Measurements from ENCODE around the gene SIX1. TPM values are rescaled to one million over a fixed set of nuclear protein-coding genes. Genes with fewer than 3 reads are reported as not detected.

Gene SIX1
- total RNA-seq, 2 experiments from 2014 or later: not detected

Other genes with a start within 250 kb of the SIX1 start
- gene C14orf39, start 163.4 kb downstream of the SIX1 start, total RNA-seq: not detected
- gene SIX6, start 140.3 kb downstream of the SIX1 start, total RNA-seq: not detected
- under 1 TPM; 0.02 to 0.08 TPM for gene SIX4, start 74.9 kb upstream of the SIX1 start, total RNA-seq
- gene MNAT1, start 85.3 kb upstream of the SIX1 start, total RNA-seq: 10 to 100 TPM; 27.8 to 39.8 TPM

Data from activated CD4-positive, alpha-beta T cell treated with anti-CD3 and anti-CD28 coated beads, Interleukin-2, amount 10 ng/mL, durations not matched to agents 7 days and 5 days (primary cell).